GM04504 (cell line): ENCODE results near the gene GNG4.

Experiments
- DNase-seq: peaks from one replicate; pipeline ENCODE4 v3.0.0-alpha.2; 2012; ENCODE audit warnings: low read depth

Gene GNG4

GRCh38 chr1:235533476-235534168 lies 116.0 kb downstream of the GNG4 start:
- no peak for DNase-seq

- no peak for DNase-seq
Measured at GRCh38 chr1:235532360-235532759, 117.2 kb downstream of the GNG4 start.

DNA sequence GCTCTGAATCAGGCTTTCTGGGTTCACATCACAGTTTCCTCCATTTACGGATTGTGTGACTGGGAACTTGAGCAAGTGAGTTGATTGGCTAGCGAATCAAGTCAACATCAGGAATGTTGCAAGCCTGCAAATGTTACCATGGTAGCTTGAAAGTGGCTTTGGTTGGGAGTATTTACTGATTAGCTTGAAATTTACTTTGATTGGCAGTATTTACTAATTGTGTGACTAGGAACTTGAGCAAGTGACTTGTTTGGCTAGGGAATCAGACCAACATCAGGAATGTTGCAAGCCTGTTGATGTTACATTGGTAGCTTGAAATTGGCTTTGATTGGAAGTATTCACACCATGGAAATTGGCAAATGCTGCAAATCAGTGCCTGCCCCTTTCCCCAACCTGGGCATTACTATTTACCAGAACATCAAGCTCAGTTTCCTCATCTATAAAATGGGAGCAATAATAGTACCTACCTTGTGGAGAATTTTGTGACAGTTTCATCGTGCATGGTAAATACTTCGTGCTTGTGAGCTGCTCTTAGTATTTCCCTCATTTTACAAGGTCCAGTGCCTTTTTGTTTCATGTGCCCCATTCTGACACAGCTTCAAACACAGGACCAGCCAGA lies 122.3 kb downstream of the GNG4 start:
- DNase-seq = no peak

DNA sequence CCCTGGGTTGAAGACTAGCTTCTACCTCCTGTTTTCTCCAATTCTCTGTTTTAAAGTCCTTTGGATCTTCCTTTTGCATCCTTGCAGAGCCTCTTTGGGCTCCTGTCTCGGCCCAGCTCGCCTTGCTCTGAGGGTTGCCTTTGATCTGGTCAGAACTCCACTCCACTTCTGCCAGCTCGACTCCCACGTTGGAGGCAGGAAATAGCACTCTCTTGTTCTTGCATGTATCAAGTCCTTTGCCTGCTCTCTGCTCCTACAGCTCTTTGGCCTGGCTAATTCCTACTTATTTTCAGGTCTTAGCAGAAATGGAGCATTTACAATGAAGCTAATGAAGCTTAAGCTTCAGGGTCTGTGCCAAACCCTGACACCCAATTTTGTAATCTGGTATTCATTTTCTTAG lies 124.3 kb downstream of the GNG4 start:
- DNase-seq = no peak

DNA sequence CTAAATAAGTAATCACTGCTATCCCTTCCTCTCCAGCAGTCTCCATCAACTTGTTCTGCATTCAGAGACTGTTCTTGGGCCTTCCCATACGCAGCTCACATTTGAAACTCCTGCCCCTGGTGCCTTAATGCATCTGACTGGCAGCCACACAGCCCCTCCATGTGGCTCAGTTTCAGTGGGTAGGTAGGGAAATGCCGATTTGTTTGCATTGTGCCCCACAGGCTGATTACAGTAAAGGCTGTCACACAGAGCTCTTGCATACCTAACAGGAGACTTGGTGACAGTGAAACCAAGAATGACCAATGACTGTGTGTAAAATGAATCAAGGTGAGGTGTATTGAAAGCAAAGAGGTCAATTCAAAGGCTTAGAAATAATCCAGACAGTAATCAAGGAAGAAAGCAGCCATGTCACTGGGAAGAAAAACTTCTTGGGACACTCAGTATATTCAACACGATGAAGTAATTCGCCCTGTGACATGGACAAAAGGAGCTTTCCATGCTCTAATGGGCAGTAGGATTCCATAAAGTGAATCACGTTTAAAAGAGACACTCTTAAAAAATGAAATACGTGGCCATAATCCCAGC lies 132.6 kb downstream of the GNG4 start:
- DNase-seq = no peak

DNA sequence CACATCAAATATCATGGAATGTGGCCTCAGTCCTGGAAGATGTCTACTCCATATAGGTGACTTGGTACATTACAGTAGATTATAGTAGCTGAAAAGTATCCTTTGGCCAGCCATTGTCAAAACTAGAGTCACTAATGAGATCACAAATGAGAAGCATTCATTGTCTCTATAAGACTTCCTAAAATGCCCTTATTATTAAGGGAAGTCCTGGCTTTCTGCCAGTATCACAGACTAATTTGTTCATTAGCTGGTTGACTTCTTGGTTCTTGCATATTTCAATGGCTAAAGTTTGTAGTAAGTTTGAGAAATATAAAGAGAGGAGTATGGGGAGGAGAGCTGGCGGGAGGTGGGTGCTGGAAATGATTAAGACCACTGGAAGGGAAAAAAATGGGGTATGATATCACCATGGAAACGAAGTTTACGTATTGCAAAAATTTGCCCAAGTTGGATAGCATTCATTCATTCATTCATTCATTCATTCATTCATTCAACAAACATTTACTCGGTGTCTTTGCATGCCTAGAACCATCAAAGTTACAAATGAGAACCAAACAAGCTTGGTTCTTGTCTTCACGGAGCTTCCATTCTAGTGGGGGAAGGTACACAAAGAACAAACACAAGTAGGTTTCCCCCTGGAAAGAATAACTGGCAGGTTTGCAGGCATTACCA lies 133.6 kb downstream of the GNG4 start:
- no peak for DNase-seq

DNA sequence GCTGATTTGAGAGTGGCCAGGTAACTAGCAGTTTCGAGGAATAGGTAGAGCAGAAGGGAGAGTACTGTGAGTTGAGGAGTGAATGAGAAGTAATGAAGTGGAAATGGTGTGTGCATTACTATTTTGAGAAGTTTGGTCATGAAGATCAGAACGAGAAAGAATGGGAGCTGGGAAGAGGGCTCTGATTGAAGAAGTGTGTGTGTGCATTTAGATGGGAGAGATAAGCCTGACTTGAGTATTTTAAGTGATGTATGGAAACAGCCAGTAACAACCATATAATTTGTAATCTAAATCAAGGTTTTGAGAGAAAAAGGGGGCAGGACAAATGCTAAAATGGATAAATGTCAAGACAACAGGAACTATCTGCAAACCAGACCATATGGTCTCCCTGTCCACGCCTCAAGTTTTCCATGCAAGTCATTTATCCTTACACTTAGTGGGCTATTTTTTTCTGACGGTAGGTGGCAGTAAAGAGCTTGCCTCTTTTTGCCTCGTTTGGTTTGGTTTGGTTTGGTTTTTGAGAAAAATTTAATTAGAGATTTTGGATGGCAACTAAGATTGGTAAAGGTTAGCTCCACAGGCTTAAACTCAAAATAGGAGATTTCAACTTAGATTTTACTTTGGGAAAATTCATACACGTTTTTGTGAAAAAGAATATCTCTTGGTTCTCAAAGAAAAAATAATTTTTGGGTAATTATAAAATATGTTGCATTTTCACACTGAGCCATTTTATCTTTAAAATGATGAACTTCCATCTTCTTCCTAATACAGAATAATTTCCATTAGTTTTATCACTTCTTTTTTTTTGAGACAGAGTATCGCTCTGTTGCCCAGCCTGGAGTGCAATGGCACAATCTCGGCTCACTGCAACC lies 135.9 kb downstream of the GNG4 start:
- DNase-seq = peak; percentile 51

DNA sequence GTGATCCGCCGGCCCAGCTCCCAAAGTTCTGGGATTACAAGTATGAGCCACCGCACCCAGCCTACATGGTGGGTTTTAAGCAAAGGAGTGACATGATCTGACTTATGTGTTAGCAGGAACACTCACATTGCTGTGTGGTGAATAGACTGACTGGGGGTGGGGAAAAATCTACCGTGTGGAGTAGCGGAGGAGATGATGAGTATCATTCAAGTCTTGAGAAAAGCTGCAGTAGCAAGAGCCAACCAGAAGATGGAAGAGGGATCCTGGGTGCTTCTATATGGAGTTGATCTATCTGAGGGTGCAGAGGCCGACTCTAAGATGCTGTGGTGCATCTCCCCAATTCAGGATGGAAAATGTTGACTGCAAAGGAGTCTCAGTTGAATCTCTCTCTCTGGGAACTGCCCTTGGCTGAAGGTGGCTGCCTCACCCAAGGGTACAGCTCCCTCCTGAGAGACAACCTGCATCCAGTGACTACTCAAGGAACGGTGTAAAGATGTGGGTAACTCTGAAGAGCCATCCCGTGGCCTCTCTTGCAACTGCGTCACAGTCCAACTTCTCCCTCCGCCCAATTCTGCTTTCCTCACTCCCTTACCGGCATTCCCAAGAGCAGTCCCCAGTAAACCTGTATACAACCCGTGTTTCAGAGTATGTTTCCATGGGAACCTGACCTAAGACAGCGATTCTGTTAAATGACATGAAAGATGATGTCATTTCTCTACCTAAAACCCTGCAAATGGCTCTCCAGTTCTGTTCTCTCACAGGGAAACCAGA lies 137.9 kb downstream of the GNG4 start:
- DNase-seq = no peak

DNA sequence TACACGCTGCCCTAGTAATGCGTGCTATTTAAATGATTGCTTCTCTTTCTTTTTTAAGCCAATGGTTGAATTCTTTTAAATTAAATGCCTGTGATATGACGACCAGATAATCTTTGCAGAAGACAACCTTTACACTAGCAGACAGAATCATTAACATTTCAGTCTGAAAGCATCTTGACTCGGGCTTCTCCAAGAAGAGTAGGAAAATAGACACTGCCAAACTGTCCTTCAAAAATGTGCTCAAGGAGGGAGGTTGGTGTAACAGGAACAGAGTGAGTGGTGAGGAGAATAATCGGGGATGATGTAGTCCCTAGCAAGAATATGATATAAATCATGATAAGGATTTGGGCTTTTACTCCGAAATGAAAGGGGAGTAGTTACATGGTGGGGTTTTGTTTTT lies 138.8 kb downstream of the GNG4 start:
- no peak for DNase-seq

- no peak for DNase-seq
Measured at GRCh38 chr1:235507623-235508022, 142.0 kb downstream of the GNG4 start.

GRCh38 chr1:235504494-235505222 lies 144.9 kb downstream of the GNG4 start:
- DNase-seq = peak; percentile 97

- DNase-seq = no peak
Measured at GRCh38 chr1:235504122-235504493, 145.5 kb downstream of the GNG4 start, which contains the start of gene B3GALNT2. Gene B3GALNT2 (minus strand): TSS chr1:235504452. CDS start chr1:235504252, 200 bp downstream.

DNA sequence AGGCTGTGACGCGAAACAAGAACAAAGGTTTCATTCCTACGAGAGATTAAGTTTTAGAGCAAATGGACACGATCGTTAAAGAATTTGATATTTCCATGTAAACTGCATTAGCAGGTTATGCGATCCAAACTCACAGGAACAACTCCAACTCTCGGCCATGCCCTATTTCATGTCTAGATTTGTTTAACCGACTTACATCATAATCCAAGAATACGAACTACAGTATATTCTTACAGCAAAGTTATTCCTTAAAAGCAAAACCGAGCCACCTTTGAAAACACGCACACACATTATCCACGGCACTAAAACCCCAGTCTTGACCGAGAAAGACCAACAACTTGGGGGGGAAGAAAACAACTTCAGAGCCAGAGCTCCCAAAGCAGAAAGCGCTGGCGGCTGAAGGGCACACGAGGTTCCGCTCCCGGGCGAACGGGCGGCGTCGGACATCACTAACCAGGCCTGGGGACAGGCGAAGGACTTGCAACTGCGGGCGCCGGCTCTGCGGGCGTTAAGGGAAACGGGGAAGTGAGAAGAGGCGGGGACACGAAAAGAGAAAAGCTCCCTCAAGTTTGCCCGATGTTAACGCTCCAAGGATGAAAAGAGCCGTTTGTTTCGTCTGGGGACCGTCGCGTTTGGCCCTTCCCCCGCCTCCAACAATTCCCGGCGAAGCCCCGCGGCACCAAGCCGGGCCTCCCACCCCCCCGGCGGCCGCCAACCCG lies 146.0 kb downstream of the GNG4 start:
- no peak for DNase-seq

DNA sequence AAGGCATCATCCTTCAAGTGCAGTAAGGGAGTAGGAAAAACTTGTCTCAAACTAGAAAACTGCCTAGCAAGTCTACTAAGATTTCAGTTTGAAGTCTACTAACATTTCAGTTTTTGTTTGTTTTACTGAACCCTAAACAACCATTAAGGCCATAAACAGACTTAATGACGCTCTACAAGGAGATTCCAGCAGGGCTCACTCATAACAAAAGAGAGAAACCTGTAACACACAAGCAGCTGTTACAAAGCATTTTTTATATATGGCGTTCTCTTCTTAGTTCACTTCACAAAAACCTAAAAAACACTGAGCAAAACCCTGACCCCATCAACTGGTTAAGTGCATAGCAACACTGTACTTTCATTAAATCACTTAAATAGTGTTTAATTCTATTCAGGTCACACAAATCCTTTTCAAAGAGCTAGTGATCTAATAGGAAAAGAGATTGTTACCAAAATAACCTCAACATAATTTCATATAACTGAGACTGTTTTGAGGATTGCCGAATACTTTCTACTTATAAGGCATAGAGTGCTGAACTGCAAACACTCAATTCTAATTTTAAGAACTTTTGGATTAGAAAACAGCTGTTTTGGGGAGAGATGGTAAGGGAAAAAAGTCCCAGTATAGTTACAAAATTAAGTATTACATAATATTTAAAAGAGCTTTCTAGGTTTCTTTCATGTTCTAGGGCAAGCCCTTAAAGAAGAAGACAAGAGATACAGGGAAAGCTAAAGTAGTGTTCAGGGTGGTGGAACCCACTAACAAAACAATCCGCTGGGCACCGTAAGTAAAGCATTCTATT lies 146.8 kb downstream of the GNG4 start:
- no peak for DNase-seq

DNA sequence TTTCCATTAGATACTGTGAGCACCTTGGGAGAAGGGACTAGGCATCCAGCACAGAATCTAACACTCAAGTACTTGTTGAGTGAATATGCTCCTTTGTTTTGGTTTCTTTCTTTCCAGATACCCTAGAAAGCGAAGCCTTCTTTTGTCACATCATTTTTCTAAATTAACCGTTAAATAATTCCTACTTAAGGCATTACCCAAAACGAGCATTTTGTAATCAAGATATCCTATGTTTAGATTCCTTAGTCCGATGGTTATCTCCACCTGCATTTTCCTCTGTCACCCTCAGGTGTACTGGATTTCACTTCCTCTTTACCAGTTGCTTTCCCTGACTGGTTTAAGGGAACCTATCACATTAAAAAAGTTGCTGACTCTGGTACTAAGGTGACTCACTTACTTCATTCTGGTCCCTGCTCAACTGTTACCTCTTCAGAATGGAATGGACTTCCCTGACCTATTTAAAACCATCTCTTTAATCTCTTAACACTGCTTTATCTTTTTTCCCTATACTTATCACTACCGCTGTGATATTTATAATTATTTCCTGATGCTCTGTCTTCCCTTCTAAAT lies 148.5 kb downstream of the GNG4 start:
- DNase-seq = no peak
